Smooth muscle cell (in vitro differentiated cells): ENCODE measurements around the gene CFAP141. TPM values are rescaled to one million over a fixed set of nuclear protein-coding genes. Genes with fewer than 3 reads are reported as not detected.

Experiments used
- DNase-seq: peaks from one replicate; lab custom pipeline; 2025; ENCODE audit not compliant: unreplicated experiment; lab: John Stamatoyannopoulos, UW
- H2AFZ ChIP-seq: fragments of 200-600 bp; sonication (generic); 2 replicates; pipeline ENCODE4 v1.6.0; 2016; ENCODE audit warnings: antibody characterized with exemption, low read depth, mild to moderate bottlenecking
- H3F3A ChIP-seq: fragments of 200-600 bp; sonication (generic); 2 replicates; pipeline ENCODE4 v1.6.0; 2017; ENCODE audit warnings: antibody characterized with exemption, low read depth
- H3K27ac ChIP-seq: fragments of 200-600 bp; sonication (generic); 2 replicates; pipeline ENCODE4 v1.5.1; 2016; ENCODE audit warnings: low read depth, mild to moderate bottlenecking
- H3K27me3 ChIP-seq: fragments of 200-600 bp; sonication (generic); 2 replicates; pipeline ENCODE4 v1.6.1; 2016; ENCODE audit warnings: low read depth, mild to moderate bottlenecking
- H3K36me3 ChIP-seq: fragments of 200-600 bp; sonication (generic); 2 replicates; pipeline ENCODE4 v1.5.1; 2016; ENCODE audit warnings: low read depth
- H3K4me1 ChIP-seq: fragments of 200-600 bp; sonication (generic); 2 replicates; pipeline ENCODE4 v1.5.1; 2016; ENCODE audit warnings: low read depth
- H3K4me2 ChIP-seq: fragments of 200-600 bp; sonication (generic); 2 replicates; pipeline ENCODE4 v1.6.0; 2016; ENCODE audit warnings: mild to moderate bottlenecking
- H3K4me3 ChIP-seq: fragments of 200-600 bp; sonication (generic); 2 replicates; pipeline ENCODE4 v1.5.1; 2016; ENCODE audit warnings: mild to moderate bottlenecking
- H3K79me2 ChIP-seq: fragments of 200-600 bp; sonication (generic); 2 replicates; pipeline ENCODE4 v1.6.0; 2016; ENCODE audit warnings: low read depth, mild to moderate bottlenecking
- H3K9ac ChIP-seq: fragments of 200-600 bp; sonication (generic); 2 replicates; pipeline ENCODE4 v1.6.0; 2016; ENCODE audit warnings: low read depth
- H3K9me3 ChIP-seq: fragments of 200-600 bp; sonication (generic); replicated peaks from 2 replicates; pipeline ENCODE4 v1.5.1; 2016; ENCODE audit warnings: low read depth
- H4K20me1 ChIP-seq: fragments of 200-600 bp; sonication (generic); 2 replicates; pipeline ENCODE4 v1.6.0; 2016; ENCODE audit warnings: low read depth
- CTCF ChIP-seq: fragments of 200-600 bp; sonication (generic); IDR thresholded peaks from 2 replicates; pipeline ENCODE4 v1.5.1; 2017; ENCODE audit warnings: borderline replicate concordance, mild to moderate bottlenecking, antibody characterized with exemption; ENCODE audit not compliant: insufficient read depth, poor library complexity, severe bottlenecking
- WGBS: methylation state at CpG from one replicate; pipeline ENCODE4 v1.1.7; 2016; ENCODE audit warnings: low lambda C conversion rate; 5-methylcytosine and 5-hydroxymethylcytosine counted together
- polyA plus RNA-seq: library from polyadenylated mRNA; unstranded; fragments of >200 nt; fragmentation: Nextera tagmentation; extraction: Ambion mirVana; gene quantifications from 2 replicates; pipeline ENCODE4 v1.2.1, GENCODE V29; 2016
- total RNA-seq: library from RNA; depleted of rRNA; stranded (reverse); fragments of >200 nt; gene quantifications from 2 replicates; pipeline ENCODE4 v1.2.3, GENCODE V29; 2014

The CFAP141 gene
- total and polyA plus RNA-seq, 2 experiments from 2014 or later, result not detected

GRCh38 chr1:154222518-154222917 lies 16.4 kb upstream of the CFAP141 start:
- H4K20me1 ChIP-seq, result peaks cover 59% of the 10 kb centered on the region
- peaks cover 28% of the 10 kb centered on the region for H3K4me1 ChIP-seq
- no peak overlapping the region for H2AFZ ChIP-seq
- peaks cover 18% of the 10 kb centered on the region for H3K36me3 ChIP-seq
- H3K79me2 ChIP-seq, result peaks cover 94% of the 10 kb centered on the region
- 100% methylated on average over 1 of the region's 1 CpG for WGBS
- peak overlapping the region; percentile 95 for H3K4me3 ChIP-seq
- TF ChIP-seq CTCF, result no peak
- no peak for DNase-seq
- H3K27me3 ChIP-seq, result no peaks in the 10 kb centered on the region
- peak overlapping the region; percentile 99 for H3K9ac ChIP-seq
- peak overlapping the region; percentile 99 for H3K27ac ChIP-seq
- H3F3A ChIP-seq, result no peaks in the 10 kb centered on the region
- H3K9me3 ChIP-seq, result no peaks in the 10 kb centered on the region
- H3K4me2 ChIP-seq, result peak overlapping the region; percentile 98

- Histone ChIP-seq H3K79me2 (peaks cover 94% of the 10 kb centered on the region), H2AFZ (no peak overlapping the region), H3K36me3 (peaks cover 9% of the 10 kb centered on the region), H3K4me2 (peak overlapping the region; percentile 98), H3K9me3 (no peaks in the 10 kb centered on the region), H3K27ac (peak overlapping the region; percentile 99), H4K20me1 (peaks cover 55% of the 10 kb centered on the region), H3K4me1 (peaks cover 28% of the 10 kb centered on the region), H3F3A (no peaks in the 10 kb centered on the region), H3K4me3 (peak overlapping the region; percentile 95), H3K27me3 (no peaks in the 10 kb centered on the region), H3K9ac (peak overlapping the region; percentile 99)
- no peak for TF ChIP-seq CTCF
- WGBS, result under 1% methylated on average over 10 of the region's 28 CpGs
- peak; percentile 43 for DNase-seq
Observed at GRCh38 chr1:154221278-154222001, 15.3 kb upstream of the CFAP141 start.

GRCh38 chr1:154220970-154221277 lies 14.8 kb upstream of the CFAP141 start:
- WGBS, result 1% methylated on average over 11 of the region's 33 CpGs
- DNase-seq, result no peak

More at GRCh38 chr1:154220970-154221277, 14.8 kb upstream of the CFAP141 start:
- Histone ChIP-seq H3K4me3 (peak overlapping the region; percentile 95), H3F3A (no peaks in the 10 kb centered on the region), H3K4me2 (peak overlapping the region; percentile 98), H3K79me2 (peaks cover 94% of the 10 kb centered on the region), H2AFZ (no peak overlapping the region), H3K4me1 (peaks cover 28% of the 10 kb centered on the region), H3K27me3 (no peaks in the 10 kb centered on the region), H3K27ac (peak overlapping the region; percentile 99), H3K9ac (peak overlapping the region; percentile 99), H3K9me3 (no peaks in the 10 kb centered on the region), H3K36me3 (peaks cover 4% of the 10 kb centered on the region), H4K20me1 (peaks cover 50% of the 10 kb centered on the region)
- TF ChIP-seq CTCF, result no peak
